ENCODE data around the gene PVALB.

The PVALB gene

DNA sequence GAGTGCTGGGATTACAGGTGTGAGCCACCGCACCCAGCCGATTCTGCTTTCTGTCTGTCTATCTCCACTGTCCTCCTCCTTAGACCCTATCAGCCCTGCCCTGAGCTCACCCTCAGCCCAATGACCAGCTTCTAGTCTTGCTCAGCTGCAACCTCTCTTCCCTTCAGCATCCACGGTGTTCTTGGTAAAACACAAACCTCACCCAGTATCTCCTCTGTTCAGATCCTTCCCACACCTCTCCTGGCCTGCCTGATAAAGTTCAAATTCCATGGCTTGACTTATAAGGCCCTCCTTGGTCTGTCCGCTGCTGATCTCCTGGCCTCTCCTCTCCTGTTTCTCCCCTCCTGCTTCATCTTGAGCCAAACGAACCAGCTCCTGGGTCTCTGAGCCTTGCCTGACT lies 29.4 kb upstream of the PVALB start:
- H3K4me3 ChIP-seq (ENCODE audit: low read length), result no peak overlapping the region
- DNase-seq (ENCODE audit: low read depth), result no peak
- TF ChIP-seq, protein P1, sequence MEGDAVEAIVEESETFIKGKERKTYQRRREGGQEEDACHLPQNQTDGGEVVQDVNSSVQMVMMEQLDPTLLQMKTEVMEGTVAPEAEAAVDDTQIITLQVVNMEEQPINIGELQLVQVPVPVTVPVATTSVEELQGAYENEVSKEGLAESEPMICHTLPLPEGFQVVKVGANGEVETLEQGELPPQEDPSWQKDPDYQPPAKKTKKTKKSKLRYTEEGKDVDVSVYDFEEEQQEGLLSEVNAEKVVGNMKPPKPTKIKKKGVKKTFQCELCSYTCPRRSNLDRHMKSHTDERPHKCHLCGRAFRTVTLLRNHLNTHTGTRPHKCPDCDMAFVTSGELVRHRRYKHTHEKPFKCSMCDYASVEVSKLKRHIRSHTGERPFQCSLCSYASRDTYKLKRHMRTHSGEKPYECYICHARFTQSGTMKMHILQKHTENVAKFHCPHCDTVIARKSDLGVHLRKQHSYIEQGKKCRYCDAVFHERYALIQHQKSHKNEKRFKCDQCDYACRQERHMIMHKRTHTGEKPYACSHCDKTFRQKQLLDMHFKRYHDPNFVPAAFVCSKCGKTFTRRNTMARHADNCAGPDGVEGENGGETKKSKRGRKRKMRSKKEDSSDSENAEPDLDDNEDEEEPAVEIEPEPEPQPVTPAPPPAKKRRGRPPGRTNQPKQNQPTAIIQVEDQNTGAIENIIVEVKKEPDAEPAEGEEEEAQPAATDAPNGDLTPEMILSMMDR (conservative IDR thresholded peaks at IDR 0.05; ENCODE audit: low read length), result no peak

DNA sequence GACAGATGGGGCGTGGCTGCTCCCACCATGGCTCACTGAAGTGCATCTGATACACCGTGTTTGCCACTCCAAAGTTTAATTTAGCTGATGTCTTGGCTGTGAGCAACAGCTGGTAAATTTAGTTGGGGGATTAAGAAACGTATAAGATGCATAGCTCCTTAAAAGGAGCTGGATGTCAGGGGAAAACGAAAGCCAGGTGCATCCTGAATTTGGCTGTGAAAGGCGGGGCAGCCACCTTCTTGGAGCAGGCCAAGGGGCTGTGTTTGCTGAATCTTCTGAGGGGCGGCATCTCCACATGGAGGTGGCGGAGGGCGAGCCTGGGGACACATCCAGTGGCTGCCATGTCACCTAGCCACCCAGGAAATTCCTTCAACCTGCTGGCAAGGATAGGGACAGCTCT lies 23.3 kb upstream of the PVALB start:
- DNase-seq (ENCODE audit: low read depth), result no peak
- H3K4me3 ChIP-seq (ENCODE audit: low read length), result no peak overlapping the region
- TF ChIP-seq, protein P1 (conservative IDR thresholded peaks at IDR 0.05; ENCODE audit: low read length), result no peak

DNA sequence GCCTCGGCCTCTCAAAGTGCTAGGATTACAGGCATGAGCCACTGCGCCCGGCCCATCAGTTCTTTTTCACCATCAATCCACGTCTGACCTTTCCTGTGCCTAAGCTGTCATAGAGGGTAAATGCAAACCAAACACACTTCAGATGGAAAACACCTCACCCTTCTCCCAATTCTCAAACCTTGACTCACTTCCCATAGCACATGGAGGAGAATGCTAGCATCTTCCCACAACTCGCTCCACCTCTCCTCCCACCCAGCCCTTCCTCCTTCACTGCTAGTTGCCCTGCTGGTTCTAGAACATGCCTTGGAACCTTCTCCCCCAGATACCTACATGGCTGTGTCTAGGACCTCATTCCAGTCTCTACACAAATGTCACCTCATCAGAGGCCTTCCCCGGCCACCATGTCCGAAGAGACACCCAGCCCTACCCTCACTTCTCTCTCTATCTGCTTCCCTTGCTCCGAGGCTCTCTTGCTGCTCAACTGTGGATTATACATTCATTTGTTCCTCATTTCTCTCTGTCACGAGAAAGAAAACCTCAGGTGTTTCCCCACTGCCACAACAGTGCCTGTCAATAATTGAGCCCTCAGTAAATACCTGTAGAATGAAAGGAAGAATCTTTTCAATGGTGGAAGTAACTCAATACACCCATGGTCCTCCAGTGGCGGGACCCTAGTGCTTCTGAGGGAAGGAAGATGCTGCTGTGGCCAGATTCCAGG lies 22.7 kb upstream of the PVALB start:
- no peak for DNase-seq (ENCODE audit: low read depth)
- H3K4me3 ChIP-seq (ENCODE audit: low read length), result no peak overlapping the region
- TF ChIP-seq, protein P1 (conservative IDR thresholded peaks at IDR 0.05; ENCODE audit: low read length), result no peak

GRCh38 chr22:36838119-36839030 lies 21.5 kb upstream of the PVALB start:
- no peak overlapping the region for H3K4me3 ChIP-seq (ENCODE audit: low read length)
- no peak for DNase-seq (ENCODE audit: low read depth)
- TF ChIP-seq, protein P1 (conservative IDR thresholded peaks at IDR 0.05; ENCODE audit: low read length), result no peak

- DNase-seq (ENCODE audit: low read depth), result no peak
- TF ChIP-seq, protein P1 (conservative IDR thresholded peaks at IDR 0.05; ENCODE audit: low read length), result no peak
- H3K4me3 ChIP-seq (ENCODE audit: low read length), result no peak overlapping the region
Observed at GRCh38 chr22:36835903-36836302, 19.1 kb upstream of the PVALB start.

DNA sequence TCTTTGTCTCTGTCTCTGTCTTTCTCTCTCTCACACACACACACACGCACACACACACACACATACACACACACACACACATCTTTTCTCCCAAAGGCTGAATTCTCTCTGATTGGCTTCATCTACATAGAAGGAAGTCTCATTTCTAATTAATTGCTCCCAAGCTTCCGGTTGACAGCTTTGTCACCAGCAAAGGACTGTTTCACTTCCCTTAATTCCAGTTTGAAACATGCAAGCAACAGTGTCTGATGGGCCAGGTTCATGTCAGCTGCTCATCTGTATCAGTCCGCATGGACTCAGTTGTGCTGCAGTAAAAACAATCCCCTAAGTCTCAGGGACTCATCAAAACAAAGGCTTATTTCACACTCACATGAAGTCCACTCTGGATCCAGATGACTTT lies 16.2 kb upstream of the PVALB start:
- no peak overlapping the region for H3K4me3 ChIP-seq (ENCODE audit: low read length)
- no peak for DNase-seq (ENCODE audit: low read depth)
- TF ChIP-seq, protein P1 (conservative IDR thresholded peaks at IDR 0.05; ENCODE audit: low read length), result no peak
